Transverse colon (tissue), 3 donors: ENCODE measurements around the gene WNK4.

Experiments used
- CTCF ChIP-seq, 5 experiments: fragments of 200-600 bp in 3 of 5; fragments of 450-650 bp in 2 of 5; sonication (generic) in 3 of 5; IDR thresholded peaks; 1 replicate in 2 of 5; 2 replicates in 3 of 5; pipeline ENCODE4 v1.5.1; 2016 to 2017; ENCODE audit warnings: antibody characterized with exemption in 5 of 5, inconsistent platforms in 3 of 5, mild to moderate bottlenecking in 2 of 5, moderate library complexity in 1 of 5
- POLR2A ChIP-seq: fragments of 450-650 bp; IDR thresholded peaks from one replicate; pipeline ENCODE4 v1.6.1; 2016; ENCODE audit warnings: antibody characterized with exemption, mild to moderate bottlenecking, moderate library complexity

GRCh38 chr17:42804918-42805367, 24.5 kb downstream of the WNK4 start:
- no peak for TF ChIP-seq POLR2A
- TF ChIP-seq CTCF (IDR thresholded peaks at IDR 0.05), result no peak
